IPS-18c (cell line): ENCODE results near the gene CHST11.

Experiments
- H3K4me3 ChIP-seq: 2 replicates; pipeline ENCODE4 v1.7.0; 2013; ENCODE audit warnings: low read depth, mild to moderate bottlenecking, low read length, moderate library complexity; ENCODE audit not compliant: insufficient read depth
- H3K9me3 ChIP-seq: one replicate; pipeline ENCODE4 v1.6.1; 2013; ENCODE audit warnings: mild to moderate bottlenecking, low read length, moderate library complexity; ENCODE audit not compliant: control insufficient read depth, insufficient read depth

Gene CHST11

GRCh38 chr12:104702565-104703139 is 245.9 kb downstream of the CHST11 start:
- Histone ChIP-seq H3K4me3 (no peak overlapping the region), H3K9me3 (no peaks in the 10 kb centered on the region)

DNA sequence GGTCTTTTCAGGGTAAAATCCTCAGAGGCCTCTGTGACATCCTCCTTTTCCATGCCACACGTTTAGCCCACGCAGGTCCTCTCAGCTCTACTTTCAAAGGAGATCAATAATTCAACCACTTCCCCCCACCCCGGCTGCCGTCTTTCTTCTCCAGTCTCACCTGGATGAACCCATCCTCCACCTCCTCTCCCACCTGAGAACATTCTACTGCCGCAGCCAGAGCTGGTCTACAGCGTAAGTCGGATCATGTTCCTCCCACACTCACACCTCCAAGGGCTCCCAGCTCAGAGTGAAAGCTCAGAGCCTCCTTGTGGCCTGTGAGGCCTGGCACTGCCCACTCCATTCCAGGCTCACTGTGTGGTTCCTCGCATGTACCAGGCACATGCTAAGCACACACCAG is 246.6 kb downstream of the CHST11 start:
- no peak overlapping the region for H3K4me3 ChIP-seq

DNA sequence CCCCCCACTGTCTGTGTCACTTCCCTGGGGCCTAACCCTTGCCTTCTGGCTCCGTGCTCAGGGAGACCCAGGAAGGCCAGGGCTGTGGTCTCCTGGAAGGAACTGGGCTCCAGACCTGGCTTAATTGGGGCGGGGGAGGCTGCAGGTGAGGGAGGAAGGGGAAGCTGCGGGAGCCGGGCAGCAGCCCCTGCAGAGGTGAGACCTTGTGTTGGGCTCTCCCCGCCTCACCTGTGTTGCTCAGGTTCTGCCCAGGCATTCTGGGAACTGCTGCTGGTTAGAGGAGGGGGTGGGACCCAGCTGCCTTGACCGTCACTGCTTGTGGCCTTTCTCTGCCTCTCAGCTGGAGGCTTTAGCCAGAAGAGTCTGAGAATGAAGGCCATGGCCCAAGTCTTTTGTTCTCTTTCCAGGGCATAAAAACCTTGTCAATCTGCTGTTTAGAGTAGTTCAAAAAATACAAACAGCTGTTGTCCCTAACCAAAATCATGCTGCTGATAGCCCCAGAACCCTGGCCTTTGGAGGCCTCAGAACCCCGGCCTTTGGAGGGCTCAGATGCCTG is 247.6 kb downstream of the CHST11 start:
- Histone ChIP-seq H3K4me3 (no peak overlapping the region), H3K9me3 (no peaks in the 10 kb centered on the region)

More for the DNA sequence above, 246.6 kb downstream of the CHST11 start:
- H3K9me3 ChIP-seq, result no peaks in the 10 kb centered on the region

GRCh38 chr12:104707194-104707593 is 250.4 kb downstream of the CHST11 start:
- Histone ChIP-seq H3K4me3 (no peak overlapping the region), H3K9me3 (no peaks in the 10 kb centered on the region)

GRCh38 chr12:104707794-104708558 is 251.2 kb downstream of the CHST11 start:
- Histone ChIP-seq H3K9me3 (no peaks in the 10 kb centered on the region), H3K4me3 (no peak overlapping the region)

DNA sequence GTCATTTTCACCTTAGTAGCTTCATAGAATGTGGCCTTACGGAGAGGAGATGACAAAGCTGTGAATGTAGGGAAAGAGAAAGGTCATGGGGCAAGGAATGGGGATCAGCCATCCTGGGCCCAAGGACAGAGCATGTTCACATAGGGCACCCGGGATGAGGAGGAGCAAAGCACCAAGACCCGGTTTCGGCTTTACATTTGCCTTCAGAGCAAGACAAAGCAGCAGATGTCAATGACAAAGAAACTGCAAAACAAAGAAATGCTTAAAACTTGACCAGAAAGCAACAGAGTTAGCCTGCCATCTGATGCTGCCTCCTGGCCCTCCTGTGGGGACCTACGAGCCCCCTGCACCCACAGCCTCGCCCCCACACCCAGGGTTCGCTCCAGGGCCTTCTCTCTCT is 252.1 kb downstream of the CHST11 start:
- Histone ChIP-seq H3K4me3 (no peak overlapping the region), H3K9me3 (no peaks in the 10 kb centered on the region)

DNA sequence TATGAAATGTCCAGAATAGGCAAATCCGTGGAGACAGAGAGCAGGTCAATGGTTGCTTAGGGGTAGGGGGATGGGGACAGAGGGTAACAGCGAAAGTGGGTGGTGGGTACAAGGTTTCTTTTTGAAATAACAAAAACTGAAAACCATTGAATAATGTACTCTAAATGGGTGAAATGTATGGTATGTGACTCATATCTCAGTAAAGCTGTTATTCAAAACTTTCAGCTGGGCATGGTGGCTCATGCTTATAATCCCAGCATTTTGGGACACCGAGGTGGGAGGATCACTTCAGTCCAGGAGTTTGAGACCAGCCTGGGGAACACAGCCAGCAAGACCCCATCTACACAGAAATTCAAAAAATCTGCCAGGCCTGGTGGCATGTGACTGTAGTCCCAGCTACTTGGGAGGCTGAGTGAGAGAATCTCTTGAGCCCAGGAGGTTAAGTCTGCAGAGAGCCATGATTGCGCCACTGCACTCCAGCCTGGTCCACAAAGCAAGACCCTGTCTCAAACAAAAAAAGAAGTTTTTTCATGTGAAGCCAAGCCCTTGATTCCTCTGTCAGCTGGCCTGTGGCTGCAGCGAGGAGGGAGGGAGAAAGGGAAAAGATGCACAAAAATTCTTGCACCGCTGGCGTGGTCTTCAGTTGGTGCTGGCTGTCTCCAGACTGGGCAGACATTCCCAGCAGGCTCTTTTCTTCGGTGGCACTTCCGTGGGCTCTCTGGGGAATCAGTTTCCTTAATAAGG is 253.1 kb downstream of the CHST11 start:
- no peak overlapping the region for H3K4me3 ChIP-seq
- H3K9me3 ChIP-seq, result no peaks in the 10 kb centered on the region

DNA sequence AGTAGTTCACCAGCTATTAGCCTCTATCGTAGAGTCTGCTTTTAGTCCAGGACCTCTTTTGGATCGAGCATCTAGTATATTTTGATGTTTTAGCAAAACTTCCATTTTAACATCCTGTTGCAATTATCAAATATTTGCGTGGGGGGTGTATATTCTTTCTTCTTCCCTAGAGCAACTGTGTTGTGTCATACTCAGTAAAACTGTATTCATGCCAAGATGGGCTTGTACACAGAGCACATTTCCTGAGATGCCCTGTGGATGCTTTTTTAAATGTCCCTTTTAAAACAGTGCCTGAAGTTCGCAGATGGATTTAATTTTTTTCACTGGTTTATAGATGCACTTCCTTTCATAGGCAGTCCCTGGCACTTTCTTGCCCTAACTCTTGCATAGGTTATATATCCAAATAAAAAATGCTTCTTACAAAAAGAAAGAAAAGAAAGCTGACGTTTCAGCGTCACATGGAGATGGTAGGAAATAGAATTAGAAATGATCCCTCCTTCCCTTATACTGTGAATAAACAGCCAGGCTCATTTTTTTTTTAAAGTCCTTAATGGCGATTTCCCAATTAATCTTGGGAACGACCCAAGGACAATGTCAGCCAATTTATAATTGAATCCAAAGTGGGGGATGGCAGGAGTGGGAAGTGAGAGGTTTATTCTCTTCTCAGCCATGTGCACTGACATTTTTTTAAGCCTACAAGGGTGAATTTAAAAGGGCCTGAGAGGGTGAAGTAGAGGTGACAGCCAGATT is 254.4 kb downstream of the CHST11 start:
- H3K9me3 ChIP-seq, result no peaks in the 10 kb centered on the region
- no peak overlapping the region for H3K4me3 ChIP-seq

DNA sequence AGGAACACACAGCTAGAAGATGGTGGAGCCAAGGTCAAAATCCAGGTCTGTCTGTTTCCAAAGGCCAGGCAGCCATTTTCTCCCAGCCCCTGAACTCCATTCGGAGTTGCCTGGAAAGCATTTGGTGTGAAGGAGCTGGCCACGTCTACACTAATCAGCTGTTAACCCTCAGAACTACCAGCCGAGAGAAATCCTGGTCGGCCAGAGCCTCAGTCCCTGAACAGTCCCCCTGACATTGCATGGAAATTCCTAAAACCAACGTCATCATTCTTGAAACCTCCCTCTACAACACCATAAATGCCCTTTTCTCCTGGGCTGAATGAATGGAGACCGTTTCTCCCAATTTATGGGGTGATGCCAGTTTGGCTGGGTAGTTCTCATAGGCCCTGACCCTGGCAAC is 255.7 kb downstream of the CHST11 start:
- H3K4me3 ChIP-seq, result no peak overlapping the region
- H3K9me3 ChIP-seq, result no peaks in the 10 kb centered on the region

- H3K9me3 ChIP-seq, result no peaks in the 10 kb centered on the region
- no peak overlapping the region for H3K4me3 ChIP-seq
Measured at GRCh38 chr12:104712968-104713367, 256.2 kb downstream of the CHST11 start.

DNA sequence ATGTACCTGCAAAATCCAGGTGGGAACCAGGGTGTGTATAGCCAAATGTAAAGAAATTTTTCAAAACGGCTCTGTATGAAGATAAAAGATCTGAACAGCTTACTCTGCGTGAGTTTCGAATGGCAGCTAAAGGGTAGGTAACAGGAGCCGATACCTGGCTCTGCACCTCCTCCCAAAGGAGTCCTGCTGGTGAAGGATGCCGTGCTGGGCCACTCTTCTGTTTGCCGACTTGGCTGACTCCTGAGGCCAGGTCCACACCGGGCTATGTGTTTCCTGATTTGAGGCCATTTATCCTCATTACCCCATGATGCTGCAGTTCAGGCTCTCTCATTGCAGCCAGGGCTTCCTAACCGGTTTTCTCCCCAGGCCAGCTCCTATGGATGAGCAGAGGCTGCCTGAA is 256.7 kb downstream of the CHST11 start:
- Histone ChIP-seq H3K4me3 (no peak overlapping the region), H3K9me3 (no peaks in the 10 kb centered on the region)

DNA sequence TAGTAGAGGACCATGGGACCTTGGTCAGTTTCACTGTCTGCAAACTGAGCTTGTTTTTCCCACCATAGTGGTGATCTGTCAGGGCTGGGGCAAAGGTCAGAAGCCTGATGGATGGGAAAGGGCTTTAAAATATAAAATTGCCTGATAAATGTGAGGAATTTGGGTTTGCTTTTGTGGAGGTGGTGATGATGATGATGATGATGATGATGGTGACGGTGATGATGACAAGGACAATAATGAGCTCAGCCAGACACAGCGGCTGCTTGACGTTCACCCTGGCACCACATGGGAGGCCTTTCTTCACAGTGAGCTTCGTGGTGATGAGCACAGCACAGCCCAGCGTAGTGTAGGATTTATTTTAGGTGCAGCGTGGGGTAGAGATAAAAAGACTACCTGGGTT is 257.6 kb downstream of the CHST11 start:
- Histone ChIP-seq H3K9me3 (no peaks in the 10 kb centered on the region), H3K4me3 (no peak overlapping the region)

- no peak overlapping the region for H3K4me3 ChIP-seq
- H3K9me3 ChIP-seq, result no peaks in the 10 kb centered on the region
Measured at GRCh38 chr12:104716172-104716571, 259.4 kb downstream of the CHST11 start.

DNA sequence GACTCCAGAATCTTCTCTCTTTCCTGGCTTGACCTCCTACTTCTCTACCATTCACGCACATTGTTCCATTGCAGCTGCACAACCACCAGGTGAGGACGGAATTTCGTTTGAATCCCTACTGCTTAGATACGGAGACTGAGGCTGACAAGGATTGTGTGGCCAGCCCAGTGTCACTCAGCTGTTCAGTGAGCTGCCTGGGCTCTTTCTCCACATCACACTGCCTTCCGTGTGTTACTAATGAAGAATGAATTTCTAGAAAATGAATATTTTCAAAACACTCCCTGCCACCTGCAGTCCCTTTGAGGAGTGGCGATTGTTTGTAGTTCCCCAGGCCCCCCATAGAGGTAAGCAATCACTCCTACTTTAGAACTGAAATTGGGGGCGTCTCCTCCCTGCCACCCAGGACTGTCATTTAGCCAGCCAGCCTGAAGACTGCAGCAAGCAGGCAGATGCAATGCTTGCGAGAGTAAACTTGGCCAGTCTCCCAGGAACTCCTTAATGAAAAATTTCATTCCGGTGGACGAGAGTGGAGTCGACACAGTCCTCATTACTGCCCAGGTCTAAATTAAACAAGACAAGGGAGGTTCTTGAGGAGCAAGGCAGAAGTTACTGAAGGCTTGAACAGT is 261.7 kb downstream of the CHST11 start:
- H3K4me3 ChIP-seq, result no peak overlapping the region
- no peaks in the 10 kb centered on the region for H3K9me3 ChIP-seq

DNA sequence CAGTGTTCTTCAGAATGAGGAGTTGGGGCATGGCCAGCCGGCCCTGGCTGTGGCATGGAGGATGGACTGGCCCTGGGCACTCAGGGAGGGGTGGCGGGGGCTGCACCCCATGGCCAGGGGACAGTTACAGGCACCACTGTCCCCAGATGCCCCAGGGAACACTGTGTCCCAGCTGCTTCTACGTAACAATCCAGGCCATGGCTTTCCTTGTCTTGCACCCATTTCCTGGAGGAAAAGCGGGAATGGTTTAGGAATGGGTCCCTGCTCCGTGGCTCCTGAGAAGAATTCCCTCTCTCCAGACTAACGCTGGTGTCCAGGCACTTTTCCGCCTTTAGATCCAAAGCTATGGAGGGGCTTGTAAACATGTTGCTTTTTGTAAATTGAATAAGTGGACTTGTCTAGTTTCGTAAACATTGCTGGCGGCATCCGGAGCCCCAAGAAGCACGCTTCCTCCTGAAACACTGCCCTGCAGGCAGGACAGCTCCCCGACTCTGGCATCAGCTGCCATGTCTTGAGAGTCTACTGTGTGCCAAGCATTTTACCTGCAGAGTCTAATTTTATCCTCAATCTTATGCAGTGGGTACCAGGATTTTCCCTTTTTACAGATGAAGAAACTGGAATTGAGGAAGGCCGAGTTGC is 263.1 kb downstream of the CHST11 start:
- H3K4me3 ChIP-seq, result no peak overlapping the region
- no peaks in the 10 kb centered on the region for H3K9me3 ChIP-seq

- Histone ChIP-seq H3K9me3 (no peaks in the 10 kb centered on the region), H3K4me3 (no peak overlapping the region)
Measured at GRCh38 chr12:104720339-104721038, 263.7 kb downstream of the CHST11 start.
